ENCODE data around the gene SCAI. TPM values are rescaled to one million over a fixed set of nuclear protein-coding genes. Genes with fewer than 3 reads are reported as not detected.
"Not testable (repeated sequence)": the region's sequence is repeated elsewhere in the genome, so short reads cannot be mapped to it uniquely, and the experiment has no call there.

SCAI gene
- polyA plus RNA-seq (2014; cell fraction: cytosol; rRNA removed): 6.8 and 8.8 TPM in 2 replicates
- 10.3 and 10.8 TPM in 2 replicates for polyA plus RNA-seq (2014; cell fraction: nucleus; rRNA removed)

DNA sequence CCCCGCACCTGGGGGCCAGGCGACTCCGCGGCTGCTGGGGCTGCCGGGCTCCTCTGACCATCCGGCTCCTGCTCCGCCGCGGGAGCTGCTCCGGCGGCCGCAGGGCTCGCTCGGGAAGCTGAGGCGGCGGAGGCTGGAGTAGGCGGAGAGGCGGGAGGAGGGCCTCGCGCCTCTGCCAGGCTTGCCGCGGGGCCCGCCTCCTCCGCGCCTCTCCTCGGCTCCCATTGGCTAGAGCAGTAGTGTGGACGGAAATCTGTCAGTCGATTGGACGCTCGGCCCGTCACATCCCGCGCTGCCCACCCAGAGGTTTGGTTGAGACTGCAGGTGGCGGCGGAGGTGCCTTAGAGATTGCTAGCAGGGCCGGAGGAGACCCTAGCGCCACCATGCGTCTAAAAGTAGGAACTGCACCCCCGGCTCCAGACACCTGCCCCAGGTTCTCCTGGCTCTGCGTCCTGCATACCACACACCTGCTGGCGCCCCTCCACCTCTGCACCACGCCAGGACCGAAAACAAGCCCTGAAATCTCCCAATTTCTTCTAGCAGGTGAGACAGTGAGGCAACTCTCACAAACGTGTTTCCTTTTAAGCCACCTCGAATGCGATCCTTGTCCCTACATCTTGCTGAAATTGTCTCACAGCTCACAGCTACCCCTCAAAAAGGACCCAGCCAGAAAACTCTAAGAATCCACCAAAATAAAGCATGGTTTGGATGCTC is at the start of gene SCAI:
Gene SCAI, minus strand, starts transcription at position 152 of the 714 bp plus-strand sequence. Its CDS starts 91 bp downstream, at position 61.
- peak; percentile 99 for DNase-seq (ENCODE audit: low spot score)

DNA sequence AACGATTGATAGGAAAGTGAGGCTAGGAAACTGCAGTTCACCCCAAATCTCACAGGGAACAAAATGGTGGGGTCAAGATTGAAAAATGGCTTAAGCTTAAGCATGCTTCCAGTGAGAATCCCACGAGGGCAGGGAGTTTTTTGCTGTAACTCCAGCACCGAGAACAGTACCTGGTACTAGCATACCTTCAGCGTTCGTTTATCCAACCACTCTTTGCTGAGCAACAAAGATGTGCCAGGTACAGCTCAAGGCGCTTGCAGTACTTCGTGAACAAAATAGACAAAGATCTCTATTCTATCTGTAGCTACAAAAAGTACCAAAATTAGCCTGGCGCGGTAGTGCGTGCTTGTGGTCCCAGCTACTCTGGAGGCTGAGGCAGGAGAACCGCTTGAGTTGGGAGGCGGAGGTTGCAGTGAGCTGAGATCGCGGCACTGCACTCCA is 47.1 kb upstream of the SCAI start:
- DNase-seq (ENCODE audit: low spot score): peak; percentile 17

DNA sequence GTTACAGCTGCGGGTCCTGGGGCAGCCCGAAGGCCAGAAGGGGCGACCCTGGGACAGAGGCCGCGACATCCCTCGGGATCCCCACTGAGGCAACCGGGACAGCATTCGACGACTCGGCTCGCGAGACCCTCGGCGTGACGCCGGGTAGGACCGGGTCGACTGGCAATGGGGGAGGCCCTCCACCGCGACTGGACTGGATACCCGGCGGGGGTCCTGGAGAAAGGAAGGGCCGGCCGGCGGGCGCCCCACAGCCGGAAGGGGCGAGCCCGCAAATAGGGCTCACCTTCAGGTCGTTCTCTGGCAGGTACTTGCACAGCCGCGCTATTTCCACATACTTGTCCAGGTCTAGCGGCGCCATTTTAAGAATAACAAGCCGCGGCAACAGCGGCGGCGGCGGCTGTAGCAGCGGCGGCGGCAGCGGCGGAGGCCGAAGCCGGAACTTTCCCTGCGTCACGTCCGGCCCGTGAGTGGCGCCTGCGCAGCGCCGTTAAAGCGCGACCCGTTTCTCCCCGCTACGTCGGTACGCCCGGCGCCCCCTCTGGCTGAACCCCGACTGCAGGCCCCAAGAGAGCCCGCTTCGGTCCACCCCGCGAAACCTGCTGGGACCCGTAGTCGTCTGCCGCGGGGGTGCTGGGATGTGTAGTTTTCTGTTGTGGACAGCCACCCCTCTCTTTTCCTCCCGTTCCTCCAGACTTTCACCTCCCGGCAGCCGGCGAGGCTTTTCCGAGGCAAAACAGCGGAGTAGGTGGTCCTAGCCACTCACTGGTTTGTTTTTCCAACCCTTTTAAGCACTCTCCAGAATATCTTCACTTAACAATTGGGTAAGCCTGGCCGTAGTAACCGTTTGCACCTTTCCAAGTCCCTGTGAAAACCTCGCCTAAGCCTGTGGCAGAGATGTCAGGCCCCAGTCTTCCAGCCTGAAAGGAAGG is 46.3 kb upstream of the SCAI start, which contains the start of gene PPP6C:
Gene PPP6C, minus strand, starts transcription at position 443 of the 929 bp plus-strand sequence. Its CDS starts 85 bp downstream, at position 358.
- DNase-seq (ENCODE audit: low spot score): peak; percentile 95

DNA sequence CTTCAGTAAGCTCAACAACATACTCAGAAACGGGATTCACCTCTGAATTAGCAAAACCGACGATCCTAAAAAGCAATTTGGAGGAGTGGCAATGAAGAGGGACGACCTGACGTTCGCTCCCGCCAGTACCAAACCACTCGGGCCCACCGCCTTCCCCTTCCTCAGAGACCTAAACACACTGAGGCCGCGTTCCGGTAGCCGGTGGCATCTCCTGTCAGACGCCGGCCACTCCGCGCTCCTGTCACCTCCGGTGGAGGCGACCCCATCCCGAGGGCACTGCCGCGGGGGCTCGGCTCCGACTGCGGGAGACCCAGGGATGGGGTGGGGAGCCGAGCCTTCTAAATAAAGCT is 45.7 kb upstream of the SCAI start:
- peak; percentile 18 for DNase-seq (ENCODE audit: low spot score)

DNA sequence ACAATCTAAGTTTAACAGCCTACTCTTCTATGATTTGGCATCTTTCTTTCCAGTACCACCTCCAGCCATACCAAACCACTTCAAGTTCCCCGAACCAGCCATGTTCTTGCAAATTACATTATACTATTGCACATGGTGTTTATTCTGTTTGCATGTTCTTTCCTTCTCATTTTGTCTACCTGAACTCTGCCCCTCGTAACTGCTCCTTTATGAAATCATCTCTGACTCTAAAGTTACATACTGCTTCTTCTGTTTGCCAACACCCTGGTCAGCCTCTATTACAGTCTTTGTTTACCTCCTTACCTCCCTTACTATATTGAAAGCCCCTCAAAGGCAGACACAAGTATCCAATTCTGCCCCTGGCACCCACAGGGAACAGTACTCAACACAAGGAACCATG is 40.2 kb upstream of the SCAI start:
- DNase-seq (ENCODE audit: low spot score): no peak

DNA sequence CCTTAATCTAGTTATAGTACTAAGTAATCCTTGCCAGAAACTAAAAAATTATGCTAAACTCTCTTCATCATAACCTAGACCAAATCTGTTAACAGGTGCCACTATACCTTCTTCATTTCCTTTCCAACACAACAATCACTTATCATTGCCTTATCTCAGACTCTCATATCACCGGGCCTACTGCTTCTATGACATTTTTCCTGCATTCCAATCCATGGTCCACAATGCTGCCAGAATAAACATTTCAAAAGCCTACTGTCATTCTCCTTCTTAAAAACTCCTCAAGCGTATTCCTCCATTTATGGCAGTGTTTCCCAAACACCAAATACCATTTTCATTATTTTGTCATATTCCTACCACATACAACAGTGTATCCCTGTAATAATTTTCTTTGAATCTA is 39.7 kb upstream of the SCAI start:
- DNase-seq (ENCODE audit: low spot score): no peak

DNA sequence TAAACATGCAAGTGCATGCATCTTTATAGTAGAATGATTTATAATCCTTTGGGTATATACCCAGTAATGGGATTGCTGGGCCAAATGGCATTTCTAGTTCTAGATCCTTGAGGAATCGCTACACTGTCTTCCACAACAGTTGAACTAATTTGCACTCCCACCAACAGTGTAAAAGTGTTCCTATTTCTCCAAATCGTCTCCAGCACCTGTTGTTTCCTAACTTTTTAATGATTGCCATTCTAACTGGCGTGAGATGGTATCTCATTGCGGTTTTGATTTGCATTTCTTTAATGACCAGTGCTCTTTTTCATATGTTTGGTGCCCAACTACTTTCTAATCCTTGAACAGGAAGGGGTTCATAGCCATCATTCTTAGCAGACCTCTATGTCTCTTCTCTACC is 38.4 kb upstream of the SCAI start:
- DNase-seq (ENCODE audit: low spot score): not testable (repeated sequence)

DNA sequence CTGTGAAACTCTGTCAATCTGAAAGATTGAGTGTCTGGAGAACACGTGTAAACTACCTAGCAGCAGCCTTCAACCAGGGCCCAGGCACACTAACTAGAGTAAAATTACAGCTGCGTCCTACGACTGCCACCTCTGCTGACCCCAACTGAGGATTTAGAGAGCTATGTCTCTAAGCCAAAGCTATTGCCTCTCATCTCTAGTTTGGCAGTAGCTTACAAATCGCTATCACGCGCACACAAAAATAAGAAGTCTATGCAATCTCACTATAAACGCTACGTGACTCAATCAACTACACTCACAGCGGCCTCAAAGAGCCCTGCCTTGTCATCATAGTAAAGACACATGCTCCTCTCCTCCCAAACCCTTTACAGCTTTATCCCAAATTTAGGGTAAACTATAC is 37.5 kb upstream of the SCAI start:
- no peak for DNase-seq (ENCODE audit: low spot score)

DNA sequence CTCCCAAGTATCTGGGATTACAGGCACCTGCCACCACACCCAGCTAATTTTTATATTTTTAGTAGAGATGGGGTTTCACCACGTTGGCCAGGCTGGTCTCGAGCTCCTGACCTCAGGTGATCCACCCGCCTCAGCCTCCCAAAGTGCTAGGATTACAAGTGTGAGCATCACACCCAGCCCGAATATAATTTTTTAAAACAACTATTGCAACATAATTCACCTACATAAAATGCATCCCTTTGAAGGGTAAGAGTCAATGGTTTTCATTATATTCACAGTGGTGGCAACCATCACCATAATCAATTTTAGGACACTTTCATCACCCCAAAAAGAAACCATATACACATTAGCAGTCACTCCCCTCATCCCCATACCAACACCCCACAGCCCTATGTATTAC is 36.4 kb upstream of the SCAI start:
- not testable (repeated sequence) for DNase-seq (ENCODE audit: low spot score)

DNA sequence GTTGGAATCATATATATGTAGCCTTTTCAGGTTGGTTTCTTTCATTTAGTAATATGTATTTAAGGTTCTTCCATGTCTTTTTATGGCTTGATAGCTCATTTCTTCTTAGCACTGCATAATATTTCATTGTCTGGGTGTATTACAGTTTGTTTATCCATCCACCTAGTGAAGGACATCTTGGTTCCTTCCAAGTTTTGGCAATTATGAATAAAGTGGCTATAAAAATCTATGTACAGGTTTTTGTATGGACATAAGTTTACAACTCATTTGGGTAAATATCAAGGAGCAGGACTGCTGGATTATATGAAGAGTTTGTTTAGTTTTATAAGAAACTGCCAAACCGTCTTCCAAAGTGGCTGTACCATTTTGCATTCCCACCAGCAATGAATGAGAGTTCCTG is 34.6 kb upstream of the SCAI start:
- no peak for DNase-seq (ENCODE audit: low spot score)

DNA sequence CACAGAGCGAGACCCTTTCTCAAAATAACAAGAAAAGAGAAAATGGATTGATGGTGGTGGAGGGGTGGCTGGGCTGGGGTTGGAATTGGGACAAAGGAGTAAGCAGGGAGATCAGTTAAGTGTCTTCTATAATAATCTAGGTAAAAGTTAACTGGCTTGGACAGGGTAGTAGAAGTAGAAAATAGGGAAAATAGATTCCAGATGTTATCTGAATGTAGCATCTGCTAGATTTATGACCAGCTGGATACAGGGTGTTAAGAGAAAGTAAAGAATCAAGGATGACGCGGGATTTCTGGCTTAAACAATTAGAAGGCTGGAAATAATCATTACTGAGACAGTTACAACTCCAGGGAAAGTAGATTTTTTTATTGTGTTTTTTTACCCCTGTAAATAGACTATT is 33.3 kb upstream of the SCAI start:
- DNase-seq (ENCODE audit: low spot score): peak; percentile 40

DNA sequence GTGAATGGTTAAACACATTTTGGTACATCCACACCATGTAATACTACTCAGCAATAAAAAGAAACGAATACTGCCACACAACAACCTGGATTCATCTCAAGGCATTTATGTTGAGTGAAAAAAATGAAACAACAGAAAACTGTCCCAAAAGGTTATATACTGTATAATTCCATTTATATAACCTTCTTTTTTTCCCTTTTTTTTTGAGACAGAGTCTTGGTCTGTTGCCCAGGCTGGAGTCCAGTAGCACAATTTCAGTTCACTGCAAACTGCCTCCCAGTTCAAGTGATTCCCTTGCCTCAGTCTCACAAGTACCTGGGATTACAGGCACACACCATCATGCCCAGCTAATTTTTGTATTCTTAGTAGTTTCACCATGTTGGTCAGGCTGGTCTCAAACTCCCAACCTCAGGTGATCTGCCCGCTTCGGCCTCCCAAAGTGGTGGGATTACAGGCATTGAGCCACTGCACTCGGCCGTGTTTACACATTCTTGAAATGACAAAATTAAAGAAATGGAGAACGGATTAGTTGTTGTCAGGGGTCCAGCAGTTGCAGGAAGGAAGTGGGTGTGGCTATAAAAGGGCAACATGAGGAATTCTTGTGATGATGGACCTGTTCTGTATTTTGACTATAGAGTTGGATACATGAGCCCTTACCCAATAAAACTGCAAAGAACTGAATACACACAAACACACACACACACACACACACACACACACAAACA is 28.9 kb upstream of the SCAI start:
- no peak for DNase-seq (ENCODE audit: low spot score)

DNA sequence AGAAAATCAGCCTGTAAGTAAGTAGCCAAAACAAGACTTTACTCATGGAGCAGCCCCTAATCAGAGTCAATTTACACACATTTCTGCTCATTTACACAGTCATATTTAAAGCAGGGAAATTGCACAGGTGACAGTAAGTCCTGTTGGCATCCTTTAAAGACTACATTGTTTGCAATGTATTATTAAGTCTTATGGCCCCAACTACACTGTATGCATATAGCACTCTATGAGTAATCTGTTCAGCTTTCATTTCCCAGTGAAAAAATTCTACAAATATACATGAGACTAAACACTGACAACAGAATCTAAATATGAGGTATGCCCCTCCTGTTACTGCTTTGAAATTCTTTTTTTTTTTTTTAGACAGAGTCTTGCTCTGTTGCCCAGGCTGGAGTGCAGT is 26.6 kb upstream of the SCAI start:
- no peak for DNase-seq (ENCODE audit: low spot score)

DNA sequence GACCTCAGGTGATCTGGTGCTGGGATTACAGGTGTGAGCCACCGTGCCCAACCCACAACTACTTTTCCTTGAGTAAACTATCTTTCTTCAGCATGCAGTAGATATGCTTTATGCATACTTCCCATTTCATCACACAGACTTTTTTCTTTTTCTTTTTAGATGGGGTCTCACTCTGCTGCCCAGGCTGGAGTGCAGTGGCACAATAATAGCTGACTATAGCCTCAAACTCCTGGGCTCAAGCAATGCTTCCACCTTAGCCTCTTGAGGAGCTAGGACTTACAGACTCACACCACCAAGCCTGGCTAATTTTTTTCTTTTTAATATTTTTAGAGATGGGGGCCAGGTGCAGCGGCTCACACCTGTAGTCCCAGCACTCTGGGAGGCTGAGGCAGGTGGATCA is 23.4 kb upstream of the SCAI start:
- no peak for DNase-seq (ENCODE audit: low spot score)

DNA sequence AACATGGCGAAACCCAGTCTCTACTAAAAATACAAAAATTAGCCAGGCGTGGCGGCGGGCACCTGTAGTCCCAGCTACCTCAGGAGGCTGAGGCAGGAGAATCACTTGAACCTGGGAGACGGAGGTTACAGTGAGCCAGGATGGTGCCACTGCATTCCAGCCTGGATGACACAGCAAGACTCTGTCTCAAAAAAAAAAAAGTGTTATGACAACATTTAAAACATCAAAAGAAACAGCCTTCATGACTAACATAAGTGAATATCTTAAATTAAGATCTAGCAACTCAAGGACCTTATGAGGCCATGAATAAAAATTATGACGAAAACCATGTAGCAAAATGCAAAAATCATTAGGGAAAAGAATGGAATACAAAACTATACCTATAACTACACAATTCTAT is 19.6 kb upstream of the SCAI start:
- DNase-seq (ENCODE audit: low spot score): not testable (repeated sequence)

DNA sequence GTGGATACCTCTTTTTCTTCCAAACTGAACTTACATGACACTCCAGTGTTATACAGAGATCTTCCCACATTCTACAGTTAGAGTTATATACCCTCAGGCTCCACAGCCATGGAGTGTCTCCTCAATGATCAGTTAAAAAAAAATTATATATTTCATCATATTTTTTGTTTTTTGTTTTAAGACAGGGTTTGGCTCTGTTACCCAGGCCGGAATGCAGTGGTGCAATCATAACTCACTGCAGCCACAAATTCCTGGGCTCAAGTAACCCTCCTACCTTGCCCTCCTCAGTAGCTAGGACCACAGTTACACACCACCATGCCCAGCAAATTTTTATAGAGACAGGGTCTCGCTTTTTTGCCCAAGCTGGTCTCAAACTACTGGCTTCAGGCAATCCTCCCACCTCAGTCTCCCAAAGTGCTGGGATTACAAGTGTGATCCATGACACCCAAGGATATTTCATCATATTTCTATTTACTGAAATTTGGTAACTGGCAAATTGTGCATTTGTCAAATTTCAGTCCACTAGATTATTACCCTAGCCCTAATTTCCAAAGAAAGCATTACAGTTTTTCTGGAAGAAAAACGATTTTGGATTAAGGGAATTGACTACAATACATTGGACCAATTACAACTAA is 18.1 kb upstream of the SCAI start:
- no peak for DNase-seq (ENCODE audit: low spot score)

DNA sequence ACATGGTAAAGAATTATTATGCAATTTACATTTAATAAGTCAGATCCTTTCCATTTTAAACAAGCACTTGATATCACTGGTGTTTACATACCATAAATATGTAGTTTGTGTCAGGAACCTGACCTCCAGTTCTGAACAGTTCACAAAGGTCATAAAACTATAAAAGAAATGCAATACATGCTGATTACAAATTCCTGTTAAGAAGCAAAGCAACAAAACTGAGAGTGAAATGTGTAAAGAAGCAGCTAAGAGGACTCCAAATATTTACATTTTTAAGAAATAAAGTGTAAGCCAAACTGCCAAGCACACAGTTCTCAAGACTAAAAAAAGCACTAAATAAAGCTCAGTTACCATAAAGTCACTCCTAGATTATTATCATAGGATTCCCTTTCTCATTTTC is 17.4 kb upstream of the SCAI start:
- DNase-seq (ENCODE audit: low spot score): no peak

DNA sequence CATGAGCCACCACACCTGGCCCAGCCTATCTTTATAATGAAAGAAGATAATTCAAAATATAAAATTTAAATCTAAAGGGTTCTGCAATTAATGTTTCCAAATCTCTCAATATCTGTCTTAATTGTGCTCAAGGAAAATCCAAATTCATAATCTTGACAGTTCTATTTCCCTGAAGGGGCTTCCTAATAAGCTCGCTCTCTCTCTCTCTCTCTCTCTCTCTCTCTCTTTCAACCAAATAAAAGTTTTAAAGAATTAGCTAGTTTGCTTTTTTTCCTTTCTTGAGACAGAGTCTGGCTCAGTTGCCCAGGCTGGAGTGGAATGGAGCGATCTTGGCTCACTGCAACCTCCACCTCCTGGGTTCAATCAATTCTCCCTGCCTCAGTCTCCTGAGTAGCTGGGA is 13.2 kb upstream of the SCAI start:
- no peak for DNase-seq (ENCODE audit: low spot score)

DNA sequence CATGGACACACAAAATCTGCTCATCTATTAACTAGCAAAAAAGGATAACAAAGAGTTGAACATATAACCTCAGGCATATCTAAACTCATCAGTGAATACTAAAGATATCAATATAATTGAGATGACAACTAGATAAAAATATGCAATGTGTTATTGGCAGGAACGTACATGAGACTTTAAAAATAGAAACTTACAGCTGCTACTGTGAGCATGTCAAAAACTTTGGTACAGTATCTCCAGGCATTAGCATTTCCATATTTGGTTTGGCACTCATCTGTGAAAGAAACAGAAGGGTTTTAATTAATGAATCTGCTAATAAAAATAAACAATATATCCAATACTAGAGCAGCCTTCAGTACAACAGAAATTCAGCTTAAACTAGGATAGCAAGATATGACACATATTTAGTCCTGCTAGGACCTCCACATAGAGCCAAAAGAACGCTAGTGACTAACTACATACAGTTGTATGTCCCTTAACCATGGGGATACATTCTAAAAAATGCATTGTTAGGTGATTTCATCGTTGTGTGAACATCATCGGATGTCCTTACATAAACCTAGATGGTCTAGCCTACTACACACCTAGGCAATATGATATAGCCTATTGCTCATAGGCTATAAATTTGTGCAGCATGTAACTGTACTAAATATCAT is 10.5 kb upstream of the SCAI start:
- DNase-seq (ENCODE audit: low spot score): no peak

DNA sequence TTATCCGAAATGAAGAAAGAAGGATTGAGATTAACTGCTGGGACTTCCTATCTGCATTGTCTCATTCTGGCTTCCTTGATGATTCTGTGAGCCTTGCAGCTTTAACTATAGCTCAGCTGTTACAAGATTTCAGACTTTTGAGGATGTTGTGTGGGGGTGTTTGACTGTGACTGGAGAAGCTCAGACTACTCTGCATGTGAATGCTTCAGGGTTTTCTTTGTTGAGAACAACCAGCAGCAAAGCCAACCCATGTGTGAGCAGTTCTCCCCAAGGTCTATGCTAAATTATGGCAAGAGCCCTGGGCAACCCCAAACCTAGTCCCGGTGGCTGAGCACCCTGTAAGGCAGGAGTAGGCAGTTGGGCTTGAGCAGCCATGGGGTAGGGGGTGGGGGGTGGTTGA is 8.4 kb upstream of the SCAI start:
- no peak for DNase-seq (ENCODE audit: low spot score)

Measured in SK-N-DZ (cell line).